ENCODE results near the gene DUSP22. TPM values are rescaled to one million over a fixed set of nuclear protein-coding genes. Genes with fewer than 3 reads are reported as not detected.
A peak's percentile ranks its signal among the peaks of the same experiment; 100 is the strongest.

Gene DUSP22
- total RNA-seq, 1 donor from 2014 or later, result 61.2 TPM

DNA sequence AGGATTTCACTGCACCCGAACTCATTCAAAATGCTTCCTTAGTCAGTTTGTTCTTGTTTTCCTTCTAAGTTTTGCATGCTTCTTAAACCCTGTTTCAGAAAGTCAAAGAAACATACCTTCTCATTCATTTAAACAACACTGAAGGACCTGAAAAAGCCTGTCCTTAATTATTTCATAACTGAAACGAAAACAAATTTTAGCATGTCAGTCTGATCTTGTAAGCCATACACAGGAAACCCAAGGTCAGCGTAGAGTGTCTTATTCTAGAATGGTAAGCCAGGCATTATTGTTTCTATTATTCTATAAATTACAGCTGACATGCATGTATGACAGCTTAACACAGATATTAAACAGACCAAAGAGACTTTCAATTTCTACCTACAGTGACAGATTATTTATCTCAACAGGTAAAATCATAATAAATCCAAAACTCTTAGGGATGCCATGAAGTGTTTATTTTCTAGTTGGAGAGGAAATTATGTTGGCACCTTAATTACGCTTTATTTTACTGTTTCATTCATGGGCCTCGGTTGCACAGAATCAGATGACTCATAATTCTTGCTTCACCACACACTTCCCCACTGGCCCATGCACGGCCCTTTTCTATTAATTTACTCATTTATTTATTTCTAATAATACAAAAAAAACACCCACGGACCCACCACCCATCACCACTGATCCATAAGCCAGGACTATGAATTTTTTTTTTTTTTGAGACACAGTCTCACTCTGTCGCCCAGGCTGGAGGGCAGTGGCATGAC lies 39.3 kb upstream of the DUSP22 start:
- Histone ChIP-seq H3K36me3 (no peaks in the 10 kb centered on the region), H3K9me3 (no peaks in the 10 kb centered on the region), H3K27me3 (no peaks in the 10 kb centered on the region), H3K27ac (no peak overlapping the region), H3K4me1 (peaks cover 5% of the 10 kb centered on the region), H3K4me3 (no peak overlapping the region)
- TF ChIP-seq, protein P1, sequence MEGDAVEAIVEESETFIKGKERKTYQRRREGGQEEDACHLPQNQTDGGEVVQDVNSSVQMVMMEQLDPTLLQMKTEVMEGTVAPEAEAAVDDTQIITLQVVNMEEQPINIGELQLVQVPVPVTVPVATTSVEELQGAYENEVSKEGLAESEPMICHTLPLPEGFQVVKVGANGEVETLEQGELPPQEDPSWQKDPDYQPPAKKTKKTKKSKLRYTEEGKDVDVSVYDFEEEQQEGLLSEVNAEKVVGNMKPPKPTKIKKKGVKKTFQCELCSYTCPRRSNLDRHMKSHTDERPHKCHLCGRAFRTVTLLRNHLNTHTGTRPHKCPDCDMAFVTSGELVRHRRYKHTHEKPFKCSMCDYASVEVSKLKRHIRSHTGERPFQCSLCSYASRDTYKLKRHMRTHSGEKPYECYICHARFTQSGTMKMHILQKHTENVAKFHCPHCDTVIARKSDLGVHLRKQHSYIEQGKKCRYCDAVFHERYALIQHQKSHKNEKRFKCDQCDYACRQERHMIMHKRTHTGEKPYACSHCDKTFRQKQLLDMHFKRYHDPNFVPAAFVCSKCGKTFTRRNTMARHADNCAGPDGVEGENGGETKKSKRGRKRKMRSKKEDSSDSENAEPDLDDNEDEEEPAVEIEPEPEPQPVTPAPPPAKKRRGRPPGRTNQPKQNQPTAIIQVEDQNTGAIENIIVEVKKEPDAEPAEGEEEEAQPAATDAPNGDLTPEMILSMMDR (IDR thresholded peaks at IDR 0.05), result no peak
- ATAC-seq, result peak; percentile 54
- intact Hi-C loops (cut with DNase I), result no loop called here
- DNase-seq, result no peak

DNA sequence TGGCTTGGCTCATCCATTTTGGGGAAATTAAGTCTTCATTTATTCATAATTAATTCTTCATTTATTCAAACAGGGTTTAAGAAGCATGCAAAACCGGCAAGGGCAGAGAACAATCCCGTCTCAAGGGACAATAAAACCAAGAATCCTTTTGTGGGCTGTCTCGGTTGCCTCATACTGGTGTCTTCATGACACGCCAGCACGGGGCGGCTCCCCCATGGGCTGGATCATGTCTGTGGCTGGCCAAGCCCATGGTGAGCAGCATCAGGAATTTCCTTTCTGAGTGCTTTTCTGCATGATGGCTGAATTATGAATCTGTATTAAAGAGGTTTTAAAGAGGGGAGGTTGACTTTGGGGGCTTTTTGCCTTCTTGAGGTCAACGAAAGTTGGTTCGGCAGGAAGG lies 38.3 kb upstream of the DUSP22 start:
- intact Hi-C loops (cut with DNase I), result no loop called here
- no peak overlapping the region for H3K4me3 ChIP-seq
- ATAC-seq, result no peak
- TF ChIP-seq, protein P1 (IDR thresholded peaks at IDR 0.05), result no peak
- peaks cover 5% of the 10 kb centered on the region for H3K4me1 ChIP-seq
- DNase-seq, result no peak
- H3K27me3 ChIP-seq, result no peaks in the 10 kb centered on the region
- H3K27ac ChIP-seq, result no peak overlapping the region
- H3K9me3 ChIP-seq, result no peaks in the 10 kb centered on the region
- H3K36me3 ChIP-seq, result no peaks in the 10 kb centered on the region

DNA sequence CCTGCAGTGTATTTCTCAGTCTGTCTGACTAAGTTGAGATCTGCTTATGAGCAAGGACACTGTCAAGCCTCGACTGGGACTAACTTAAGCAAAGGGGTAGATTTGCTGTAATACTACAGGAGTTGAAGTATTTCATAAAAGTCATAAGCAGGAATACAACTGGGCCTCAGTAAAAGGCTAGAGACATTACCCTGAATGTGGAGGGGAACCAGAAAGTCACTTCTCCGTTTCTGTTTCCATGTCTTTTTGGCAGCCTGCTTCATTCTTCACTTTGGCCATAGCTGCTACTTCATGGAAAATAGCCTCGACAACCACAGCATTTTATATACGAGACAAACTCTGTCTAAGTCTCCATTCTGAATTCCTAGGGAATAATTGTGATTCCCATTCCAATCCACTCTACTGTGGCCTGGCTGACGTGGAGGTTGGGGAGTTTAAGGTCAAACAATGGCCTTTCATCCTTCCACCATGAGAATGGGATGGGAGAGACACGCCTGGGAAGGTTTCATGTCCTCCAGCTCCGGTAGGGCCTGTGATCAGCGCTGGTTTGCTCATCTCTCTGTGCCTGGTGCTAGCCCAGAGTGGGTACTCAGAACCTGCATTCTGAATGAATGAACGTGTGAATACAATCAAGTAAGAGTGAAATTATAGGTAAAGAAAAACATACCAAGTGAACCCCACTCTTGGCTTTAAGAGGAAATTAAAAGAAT lies 37.1 kb upstream of the DUSP22 start:
- DNase-seq (no peak), ATAC-seq (no peak)
- Histone ChIP-seq H3K27me3 (no peaks in the 10 kb centered on the region), H3K9me3 (no peaks in the 10 kb centered on the region), H3K4me1 (peaks cover 5% of the 10 kb centered on the region), H3K36me3 (no peaks in the 10 kb centered on the region), H3K27ac (no peak overlapping the region), H3K4me3 (no peak overlapping the region)
- TF ChIP-seq, protein P1 (IDR thresholded peaks at IDR 0.05), result no peak
- intact Hi-C loops (cut with DNase I), result no loop called here

DNA sequence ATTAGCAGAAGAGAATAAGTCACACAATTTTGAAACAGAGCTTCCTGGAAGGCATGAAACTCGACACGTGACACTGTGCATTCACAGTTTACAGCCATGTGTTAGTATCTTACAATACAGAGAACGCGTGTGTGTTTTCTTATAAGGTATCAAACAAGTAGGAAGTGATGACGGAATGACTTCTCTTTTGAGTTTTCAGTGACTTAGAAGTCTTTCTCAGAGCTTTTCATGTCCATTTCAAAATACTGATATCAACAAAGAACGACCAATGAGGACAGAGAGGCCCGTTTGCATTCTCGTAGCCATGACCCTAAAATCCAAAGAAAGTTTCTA lies 36.6 kb upstream of the DUSP22 start:
- TF ChIP-seq, protein P1 (IDR thresholded peaks at IDR 0.05), result no peak
- no peaks in the 10 kb centered on the region for H3K27me3 ChIP-seq
- ATAC-seq, result peak; percentile 46
- no peaks in the 10 kb centered on the region for H3K9me3 ChIP-seq
- intact Hi-C loops (cut with DNase I), result no loop called here
- H3K27ac ChIP-seq, result no peak overlapping the region
- H3K4me3 ChIP-seq, result no peak overlapping the region
- H3K4me1 ChIP-seq, result peaks cover 5% of the 10 kb centered on the region
- no peak for DNase-seq
- H3K36me3 ChIP-seq, result no peaks in the 10 kb centered on the region

DNA sequence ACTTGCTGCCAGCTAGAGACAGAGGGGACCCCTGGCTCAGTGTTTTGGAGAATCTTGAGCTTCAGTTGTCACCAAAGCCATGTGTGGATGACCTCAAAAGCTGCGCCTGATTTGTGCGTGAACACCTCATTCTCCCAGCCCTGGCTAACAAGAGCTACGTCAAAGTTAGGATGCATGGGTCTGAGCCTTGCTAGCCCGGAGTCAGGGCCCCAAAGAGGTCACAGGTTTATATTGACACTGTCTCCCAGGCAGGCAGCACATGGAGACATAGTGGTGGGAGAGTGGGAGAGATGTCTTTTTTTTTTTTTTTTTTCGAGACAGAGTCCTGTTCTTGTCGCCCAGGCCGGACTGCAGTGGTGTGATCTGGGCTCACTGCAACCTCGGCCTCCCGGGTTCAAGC lies 36.1 kb upstream of the DUSP22 start:
- H3K27me3 ChIP-seq, result no peaks in the 10 kb centered on the region
- DNase-seq (no peak), ATAC-seq (no peak)
- intact Hi-C loops (cut with DNase I), result no loop called here
- TF ChIP-seq, protein P1 (IDR thresholded peaks at IDR 0.05), result no peak
- H3K9me3 ChIP-seq, result no peaks in the 10 kb centered on the region
- H3K36me3 ChIP-seq, result no peaks in the 10 kb centered on the region
- no peak overlapping the region for H3K27ac ChIP-seq
- no peak overlapping the region for H3K4me3 ChIP-seq
- H3K4me1 ChIP-seq, result peaks cover 5% of the 10 kb centered on the region
